OCI-LY7 (cell line): ENCODE measurements around the gene LRP1B. TPM values are rescaled to one million over a fixed set of nuclear protein-coding genes. Genes with fewer than 3 reads are reported as not detected.

Source experiments
- BruUV-seq: library from RNA; stranded (reverse); fragments of 400-500 nt; replicated peaks from 2 replicates; lab custom pipeline; 2021; lab: Mats Ljungman, UMichigan
- CTCF ChIA-PET: fragments of 300-600 bp; sonication (Branson Sonifier 250); formaldehyde crosslinking; loops from one replicate; lab custom pipeline; 2022; ENCODE audit warnings: antibody characterized with exemption; ENCODE audit not compliant: unreplicated experiment; lab: Charles Lee
- POLR2A ChIA-PET: fragments of 300-600 bp; sonication (Branson Sonifier 250); formaldehyde crosslinking; loops from one replicate; lab custom pipeline; 2022; ENCODE audit warnings: antibody characterized with exemption; lab: Charles Lee
- DNase-seq: peaks from one replicate; pipeline ENCODE4 v3.0.0-alpha.2; 2015; ENCODE audit warnings: low spot score
- H2AFZ ChIP-seq: fragments of 200-600 bp; sonication (generic), shearing (Covaris generic); 2 replicates; pipeline ENCODE4 v1.6.1; 2014; ENCODE audit warnings: mild to moderate bottlenecking, antibody characterized with exemption, low read length, moderate library complexity
- H3K27ac ChIP-seq: fragments of 200-600 bp; sonication (generic); 2 replicates; pipeline ENCODE4 v1.5.1; 2014; ENCODE audit warnings: mixed run types, low read depth, mild to moderate bottlenecking, moderate library complexity, low read length, inconsistent platforms; ENCODE audit not compliant: poor library complexity, severe bottlenecking
- H3K36me3 ChIP-seq: fragments of 200-600 bp; sonication (generic); 2 replicates; pipeline ENCODE4 v1.6.1; 2014; ENCODE audit warnings: mild to moderate bottlenecking, antibody characterized with exemption, low read length, moderate library complexity, mixed read lengths; ENCODE audit not compliant: insufficient read depth
- H3K4me1 ChIP-seq: fragments of 200-600 bp; sonication (generic); 2 replicates; pipeline ENCODE4 v1.5.1; 2014; ENCODE audit warnings: mild to moderate bottlenecking, low read length; ENCODE audit not compliant: insufficient read depth, poor library complexity, severe bottlenecking
- H3K4me2 ChIP-seq: fragments of 200-600 bp; sonication (generic); 2 replicates; pipeline ENCODE4 v1.6.1; 2014; ENCODE audit warnings: mild to moderate bottlenecking, low read length
- H3K4me3 ChIP-seq: fragments of 200-600 bp; sonication (generic); 2 replicates; pipeline ENCODE4 v1.5.1; 2014; ENCODE audit warnings: mild to moderate bottlenecking, low read depth, low read length; ENCODE audit not compliant: poor library complexity, severe bottlenecking
- H3K79me2 ChIP-seq: fragments of 200-600 bp; sonication (generic); 2 replicates; pipeline ENCODE4 v1.6.1; 2016; ENCODE audit warnings: low read depth, mild to moderate bottlenecking, low read length, moderate library complexity, mixed read lengths; ENCODE audit not compliant: insufficient read depth
- H3K9me2 ChIP-seq: fragments of 200-600 bp; sonication (generic); 2 replicates; pipeline ENCODE4 v1.6.1; 2016; ENCODE audit warnings: mild to moderate bottlenecking, low read length, mixed read lengths; ENCODE audit not compliant: insufficient read depth
- H3K9me3 ChIP-seq: fragments of 200-600 bp; sonication (generic); 2 replicates; pipeline ENCODE4 v1.6.1; 2014; ENCODE audit warnings: mild to moderate bottlenecking, mixed run types, low read length, mixed read lengths
- H4K20me1 ChIP-seq: fragments of 200-600 bp; sonication (generic); 2 replicates; pipeline ENCODE4 v1.6.1; 2014; ENCODE audit warnings: mild to moderate bottlenecking, antibody characterized with exemption, low read length, moderate library complexity, mixed read lengths; ENCODE audit not compliant: insufficient read depth
- CTCF ChIP-seq: fragments of 200-600 bp; sonication (generic); conservative IDR thresholded peaks from 2 replicates; pipeline ENCODE4 v1.5.1; 2014; ENCODE audit warnings: mild to moderate bottlenecking, antibody characterized with exemption, low read length, moderate library complexity, mixed read lengths
- EZH2phosphoT487 ChIP-seq: fragments of 200-600 bp; sonication (generic); IDR thresholded peaks from 2 replicates; pipeline ENCODE4 v1.6.1; 2018; ENCODE audit warnings: low read depth, borderline replicate concordance, mild to moderate bottlenecking, mixed run types, antibody characterized with exemption, low read length, moderate library complexity, mixed read lengths
- intact Hi-C: fragments of 100-400 bp; cut with micrococcal nuclease; formaldehyde crosslinking; loops from one replicate; pipeline ENCODE4 v1.10.0; 2022; ENCODE audit not compliant: unreplicated experiment
- total RNA-seq, 2 experiments: library from RNA; depleted of rRNA in 1 of 2; stranded (reverse); fragments of >200 nt in 1 of 2; shearing (Covaris generic) in 1 of 2; gene quantifications; 2 replicates each; pipeline ENCODE4 v1.2.3, GENCODE V29; 2014 to 2022

The LRP1B gene
- total RNA-seq, 2 experiments from 2014 or later: not detected

- no peaks in the 10 kb centered on the region for H3K36me3 ChIP-seq
These were observed 1626.2 kb downstream of the LRP1B start for GRCh38 chr2:140504601-140505000.

GRCh38 chr2:140502951-140503630 lies 1627.7 kb downstream of the LRP1B start:
- Histone ChIP-seq H3K79me2 (no peaks in the 10 kb centered on the region), H4K20me1 (no peaks in the 10 kb centered on the region), H3K36me3 (no peaks in the 10 kb centered on the region), H3K9me2 (no peaks in the 10 kb centered on the region), H2AFZ (no peak overlapping the region), H3K27ac (no peak overlapping the region), H3K9me3 (no peaks in the 10 kb centered on the region), H3K4me1 (no peaks in the 10 kb centered on the region), H3K4me3 (no peak overlapping the region), H3K4me2 (no peak overlapping the region)
- no peak for DNase-seq
- no peak for TF ChIP-seq EZH2phosphoT487
- no peak for TF ChIP-seq CTCF
- ChIA-PET CTCF (no interaction called here), POLR2A (interaction anchor here (0.6 to 1.3 kb wide), 2 partner anchors 9 to 353 kb away, joined by 4 to 5 read pairs; no protein-coding TSS in a partner anchor)
- intact Hi-C loops: no loop called here
- BruUV-seq: no TSS peak

More at GRCh38 chr2:140504601-140505000, 1626.2 kb downstream of the LRP1B start:
- Histone ChIP-seq H2AFZ (no peak overlapping the region), H3K9me3 (no peaks in the 10 kb centered on the region), H4K20me1 (no peaks in the 10 kb centered on the region), H3K4me2 (no peak overlapping the region), H3K4me1 (no peaks in the 10 kb centered on the region), H3K79me2 (no peaks in the 10 kb centered on the region), H3K27ac (no peak overlapping the region), H3K4me3 (no peak overlapping the region), H3K9me2 (no peaks in the 10 kb centered on the region)
- BruUV-seq: no TSS peak
- ChIA-PET CTCF (no interaction called here), POLR2A (interaction anchor here (0.8 kb wide), 1 partner anchor 15 kb away, joined by 3 read pairs; no protein-coding TSS in a partner anchor)
- DNase-seq: no peak
- intact Hi-C loops: no loop called here
- TF ChIP-seq EZH2phosphoT487 (no peak), CTCF (no peak)

- no peaks in the 10 kb centered on the region for H3K9me2 ChIP-seq
- TF ChIP-seq EZH2phosphoT487 (no peak), CTCF (no peak)
- CTCF ChIA-PET: no interaction called here
- H3K9me3 ChIP-seq: no peaks in the 10 kb centered on the region
- no peak overlapping the region for H3K27ac ChIP-seq
- H3K4me1 ChIP-seq: no peaks in the 10 kb centered on the region
- BruUV-seq: no TSS peak
- POLR2A ChIA-PET: no interaction called here
- no peaks in the 10 kb centered on the region for H4K20me1 ChIP-seq
- no peak overlapping the region for H3K4me2 ChIP-seq
- intact Hi-C loops: no loop called here
- no peaks in the 10 kb centered on the region for H3K36me3 ChIP-seq
- no peaks in the 10 kb centered on the region for H3K79me2 ChIP-seq
- H2AFZ ChIP-seq: no peak overlapping the region
- DNase-seq: no peak
- H3K4me3 ChIP-seq: no peak overlapping the region
These were observed 1632.5 kb downstream of the LRP1B start for GRCh38 chr2:140498360-140498759.
